AG04449 (cell line): ENCODE data around the gene CTNNA2.

ENCODE experiments used
- CTCF ChIA-PET: fragments of 350-600 bp; formaldehyde crosslinking; extraction: SDS; loops from one replicate; lab custom pipeline; 2021; ENCODE audit warnings: antibody characterized with exemption; lab: Yijun Ruan, JAX
- POLR2A ChIA-PET: fragments of 400-600, 350-600 bp; formaldehyde crosslinking; extraction: SDS; loops from one replicate; lab custom pipeline; 2020; ENCODE audit warnings: antibody characterized with exemption, inconsistent platforms; lab: Yijun Ruan, JAX
- DNase-seq: peaks from one replicate; pipeline ENCODE4 v3.0.0-alpha.2; 2010; ENCODE audit warnings: low read depth, low spot score
- H3K4me3 ChIP-seq: 2 replicates; pipeline ENCODE4 v1.5.1; 2011; ENCODE audit warnings: low read depth, mild to moderate bottlenecking, control low read depth, low read length
- TF ChIP-seq, protein P1 (sequence below): IDR thresholded peaks from one replicate; pipeline ENCODE4 v1.5.1; 2011; ENCODE audit warnings: mild to moderate bottlenecking, moderate library complexity, low read length, control low read depth, inconsistent platforms; ENCODE audit not compliant: insufficient read depth; ENCODE audit errors: missing control alignments

The CTNNA2 gene

GRCh38 chr2:80298954-80299353, 786.1 kb downstream of the CTNNA2 start:
- CTCF ChIA-PET, result no interaction called here
- no peak for DNase-seq
- TF ChIP-seq, protein P1, sequence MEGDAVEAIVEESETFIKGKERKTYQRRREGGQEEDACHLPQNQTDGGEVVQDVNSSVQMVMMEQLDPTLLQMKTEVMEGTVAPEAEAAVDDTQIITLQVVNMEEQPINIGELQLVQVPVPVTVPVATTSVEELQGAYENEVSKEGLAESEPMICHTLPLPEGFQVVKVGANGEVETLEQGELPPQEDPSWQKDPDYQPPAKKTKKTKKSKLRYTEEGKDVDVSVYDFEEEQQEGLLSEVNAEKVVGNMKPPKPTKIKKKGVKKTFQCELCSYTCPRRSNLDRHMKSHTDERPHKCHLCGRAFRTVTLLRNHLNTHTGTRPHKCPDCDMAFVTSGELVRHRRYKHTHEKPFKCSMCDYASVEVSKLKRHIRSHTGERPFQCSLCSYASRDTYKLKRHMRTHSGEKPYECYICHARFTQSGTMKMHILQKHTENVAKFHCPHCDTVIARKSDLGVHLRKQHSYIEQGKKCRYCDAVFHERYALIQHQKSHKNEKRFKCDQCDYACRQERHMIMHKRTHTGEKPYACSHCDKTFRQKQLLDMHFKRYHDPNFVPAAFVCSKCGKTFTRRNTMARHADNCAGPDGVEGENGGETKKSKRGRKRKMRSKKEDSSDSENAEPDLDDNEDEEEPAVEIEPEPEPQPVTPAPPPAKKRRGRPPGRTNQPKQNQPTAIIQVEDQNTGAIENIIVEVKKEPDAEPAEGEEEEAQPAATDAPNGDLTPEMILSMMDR, result no peak
- H3K4me3 ChIP-seq, result no peak overlapping the region
- POLR2A ChIA-PET, result no interaction called here

GRCh38 chr2:80299661-80300060, 786.8 kb downstream of the CTNNA2 start:
- ChIA-PET POLR2A (no interaction called here), CTCF (no interaction called here)
- no peak for DNase-seq
- no peak overlapping the region for H3K4me3 ChIP-seq
- TF ChIP-seq, protein P1, result no peak

GRCh38 chr2:80300346-80300745, 787.5 kb downstream of the CTNNA2 start:
- CTCF ChIA-PET, result no interaction called here
- TF ChIP-seq, protein P1, result no peak

DNA sequence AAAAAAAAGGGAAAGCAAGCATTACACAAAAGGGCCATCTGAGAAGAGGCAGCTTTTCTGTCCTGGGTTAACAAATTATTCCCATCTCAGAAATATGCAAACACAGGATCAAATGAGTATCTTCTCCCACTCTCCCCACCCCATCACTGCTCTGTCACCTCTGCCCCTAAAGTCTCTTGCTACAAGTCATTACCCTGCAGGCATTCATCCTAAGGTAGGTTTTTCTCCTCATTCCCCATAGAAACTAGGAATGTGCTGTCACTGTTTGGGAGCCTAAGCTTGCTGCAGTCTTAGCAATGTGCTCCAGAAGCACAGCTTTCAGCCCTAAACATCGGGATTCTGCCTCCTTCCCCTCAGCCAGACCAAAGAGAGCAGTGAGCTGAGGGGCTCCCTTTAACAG, 788.1 kb downstream of the CTNNA2 start:
- POLR2A ChIA-PET, result no interaction called here
- H3K4me3 ChIP-seq, result no peak overlapping the region
- TF ChIP-seq, protein P1, result no peak
- DNase-seq, result no peak
- CTCF ChIA-PET, result no interaction called here

More at GRCh38 chr2:80300346-80300745, 787.5 kb downstream of the CTNNA2 start:
- POLR2A ChIA-PET, result no interaction called here
- no peak for DNase-seq
- no peak overlapping the region for H3K4me3 ChIP-seq

DNA sequence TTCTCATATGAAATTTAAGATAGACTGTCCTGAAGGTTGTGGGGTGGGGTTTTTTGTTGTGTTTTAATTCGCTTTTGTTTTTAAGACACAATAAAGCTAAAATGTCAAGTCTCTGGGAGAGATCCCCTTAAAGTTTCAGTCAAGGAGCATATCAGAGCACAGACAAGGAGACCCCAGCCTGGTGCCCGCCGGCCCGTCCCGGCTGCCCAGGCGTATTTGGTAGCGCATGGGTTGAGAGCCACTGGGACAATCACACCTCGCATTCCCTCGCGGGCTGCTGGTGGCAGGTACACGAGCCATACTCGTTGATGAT, 789.1 kb downstream of the CTNNA2 start:
- CTCF ChIA-PET, result no interaction called here

GRCh38 chr2:80302314-80303005, 789.6 kb downstream of the CTNNA2 start:
- ChIA-PET CTCF (no interaction called here), POLR2A (no interaction called here)
- TF ChIP-seq, protein P1, result no peak
- H3K4me3 ChIP-seq, result no peak overlapping the region
- DNase-seq, result no peak

More for the DNA sequence above, 789.1 kb downstream of the CTNNA2 start:
- TF ChIP-seq, protein P1, result no peak
- no peak for DNase-seq
- H3K4me3 ChIP-seq, result no peak overlapping the region
- POLR2A ChIA-PET, result no interaction called here
